GM06990 (cell line): Measurements from ENCODE around the gene BNIP2.

Experiments
- DNase-seq: peaks from one replicate; pipeline ENCODE4 v3.0.0-alpha.2; 2011; ENCODE audit not compliant: insufficient read length; ENCODE audit errors: extremely low read depth
- H3K27me3 ChIP-seq: replicated peaks from 2 replicates; pipeline ENCODE4 v1.6.0; 2011; ENCODE audit warnings: low read length; ENCODE audit not compliant: control insufficient read depth, insufficient read depth
- H3K36me3 ChIP-seq: 2 replicates; pipeline ENCODE4 v1.5.1; 2011; ENCODE audit warnings: low read length; ENCODE audit not compliant: control insufficient read depth, insufficient read depth
- H3K4me3 ChIP-seq: replicated peaks from 2 replicates; pipeline ENCODE4 v1.5.1; 2011; ENCODE audit warnings: low read depth, mild to moderate bottlenecking, control low read depth, low read length
- CTCF ChIP-seq: IDR thresholded peaks from 2 replicates; pipeline ENCODE4 v1.5.1; 2011; ENCODE audit warnings: low read length, control low read depth, mild to moderate bottlenecking, inconsistent platforms; ENCODE audit not compliant: insufficient read depth, poor library complexity, severe bottlenecking

The BNIP2 gene, protein sequence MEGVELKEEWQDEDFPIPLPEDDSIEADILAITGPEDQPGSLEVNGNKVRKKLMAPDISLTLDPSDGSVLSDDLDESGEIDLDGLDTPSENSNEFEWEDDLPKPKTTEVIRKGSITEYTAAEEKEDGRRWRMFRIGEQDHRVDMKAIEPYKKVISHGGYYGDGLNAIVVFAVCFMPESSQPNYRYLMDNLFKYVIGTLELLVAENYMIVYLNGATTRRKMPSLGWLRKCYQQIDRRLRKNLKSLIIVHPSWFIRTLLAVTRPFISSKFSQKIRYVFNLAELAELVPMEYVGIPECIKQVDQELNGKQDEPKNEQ

DNA sequence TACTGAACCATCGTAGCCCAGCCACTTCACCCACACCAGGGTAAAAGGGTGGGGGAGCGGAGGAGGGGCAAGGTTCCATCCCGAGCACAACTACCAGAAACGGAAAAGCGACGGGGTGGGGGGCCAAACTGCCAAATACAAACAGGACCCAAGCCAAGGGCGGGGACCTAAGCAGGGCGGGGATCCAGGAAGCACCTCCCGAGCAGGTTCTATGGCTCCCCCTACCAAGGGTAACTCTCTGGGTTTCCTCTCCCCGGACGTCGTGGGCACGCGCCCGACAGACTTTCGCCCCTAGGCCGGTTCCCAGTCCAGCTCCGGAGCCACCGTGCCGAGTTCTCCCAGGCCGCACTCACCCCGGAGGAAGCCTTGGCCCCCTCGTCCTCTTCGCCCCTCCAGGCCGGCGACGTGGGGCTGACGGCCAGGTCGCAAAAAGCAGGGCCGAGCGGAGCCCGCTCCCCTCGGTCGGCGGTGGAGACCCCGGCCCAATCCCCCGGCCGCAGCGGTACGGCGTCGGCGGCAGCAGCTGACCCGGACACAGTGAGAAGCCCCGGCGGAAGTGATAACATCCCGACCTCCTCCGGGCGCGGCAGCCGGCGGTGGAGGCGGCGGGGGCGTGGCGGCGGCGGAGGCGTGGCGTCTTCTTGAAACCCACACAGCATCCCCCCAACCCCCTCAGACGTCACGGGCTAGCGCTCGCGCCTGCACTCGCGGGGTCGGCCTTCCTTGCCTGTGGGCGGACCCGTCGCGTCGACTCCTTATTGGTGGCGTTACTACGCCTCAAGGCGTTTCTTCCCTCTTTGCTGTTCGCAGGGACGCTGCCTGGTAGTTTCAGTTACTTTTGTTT lies at the start of gene BNIP2:
BNIP2 (minus strand) TSS at position 539 of the 844 bp plus-strand sequence. CDS start 6,863 bp downstream, outside the sequence.
- TF ChIP-seq CTCF = peak; percentile 26
- Histone ChIP-seq H3K36me3 (no peaks in the 10 kb centered on the region), H3K27me3 (no peaks in the 10 kb centered on the region), H3K4me3 (peak within 1 kb of the TSS; percentile 100)
- DNase-seq = peak; percentile 99

- no peak for DNase-seq
- H3K27me3 ChIP-seq = no peaks in the 10 kb centered on the region
- no peaks in the 10 kb centered on the region for H3K36me3 ChIP-seq
- no peak for TF ChIP-seq CTCF
- no peak overlapping the region for H3K4me3 ChIP-seq
Observed at GRCh38 chr15:59738676-59739075, 49.6 kb upstream of the BNIP2 start.

GRCh38 chr15:59736181-59736580 lies 47.1 kb upstream of the BNIP2 start:
- no peak for TF ChIP-seq CTCF

GRCh38 chr15:59725151-59725486 lies 36.0 kb upstream of the BNIP2 start:
- DNase-seq = no peak
- H3K27me3 ChIP-seq = peaks cover 2% of the 10 kb centered on the region
- TF ChIP-seq CTCF = no peak
- no peak overlapping the region for H3K4me3 ChIP-seq
- no peaks in the 10 kb centered on the region for H3K36me3 ChIP-seq

More at GRCh38 chr15:59736181-59736580, 47.1 kb upstream of the BNIP2 start:
- H3K27me3 ChIP-seq = no peaks in the 10 kb centered on the region; the same call in 1 of the 2 replicates
- H3K36me3 ChIP-seq = no peaks in the 10 kb centered on the region
- H3K4me3 ChIP-seq = no peak overlapping the region
- no peak for DNase-seq

- Histone ChIP-seq H3K36me3 (no peaks in the 10 kb centered on the region), H3K27me3 (no peaks in the 10 kb centered on the region; the same call in 1 of the 2 replicates), H3K4me3 (no peak overlapping the region)
- DNase-seq = no peak
- TF ChIP-seq CTCF = no peak
Observed at GRCh38 chr15:59723687-59724346, 34.7 kb upstream of the BNIP2 start.
